SK-N-MC (cell line): Measurements from ENCODE around the gene MCC.

Experiments
- DNase-seq: peaks from one replicate; pipeline ENCODE4 v3.0.0-alpha.2; 2011; ENCODE audit warnings: low read depth, low spot score
- H3K27ac ChIP-seq: fragments of 200-600 bp; sonication (generic); 2 replicates; pipeline ENCODE4 v1.5.1; 2016; ENCODE audit warnings: mixed run types
- H3K36me3 ChIP-seq: fragments of 200-600 bp; sonication (generic); 2 replicates; pipeline ENCODE4 v1.6.1; 2017; ENCODE audit warnings: antibody characterized with exemption, low read length, mixed read lengths; ENCODE audit not compliant: insufficient read depth
- H3K4me3 ChIP-seq: fragments of 200-600 bp; sonication (generic); 2 replicates; pipeline ENCODE4 v1.5.1; 2016
- H3K9ac ChIP-seq: fragments of 200-600 bp; sonication (generic); 2 replicates; pipeline ENCODE4 v1.8.0; 2017; ENCODE audit warnings: mixed run types, mixed read lengths; ENCODE audit not compliant: insufficient read length
- H3K9me3 ChIP-seq: fragments of 200-600 bp; sonication (generic); 2 replicates; pipeline ENCODE4 v1.6.1; 2017; ENCODE audit warnings: low read depth, mild to moderate bottlenecking, antibody characterized with exemption, low read length, moderate library complexity, mixed read lengths
- EZH2 ChIP-seq: fragments of 200-600 bp; sonication (generic); IDR thresholded peaks from one replicate; pipeline ENCODE4 v1.6.1; 2017; ENCODE audit warnings: antibody characterized with exemption
- FOXP2 ChIP-seq: optimal IDR thresholded peaks from 2 replicates; pipeline ENCODE3; 2011; ENCODE audit warnings: mild to moderate bottlenecking, moderate library complexity; ENCODE audit not compliant: insufficient read depth; ENCODE audit errors: extremely low read length, control extremely low read depth
- POLR2AphosphoS5 ChIP-seq: IDR thresholded peaks from 2 replicates; pipeline ENCODE4 v1.6.1; 2012; ENCODE audit warnings: mild to moderate bottlenecking, low read depth, low read length, borderline replicate concordance

The MCC gene

GRCh38 chr5:113040672-113041260 is 447.5 kb downstream of the MCC start:
- H3K9me3 ChIP-seq, result no peaks in the 10 kb centered on the region
- DNase-seq, result no peak
- H3K36me3 ChIP-seq, result no peaks in the 10 kb centered on the region
- TF ChIP-seq EZH2 (no peak), FOXP2 (no peak), POLR2AphosphoS5 (no peak)
- H3K4me3 ChIP-seq, result no peak overlapping the region
- no peak overlapping the region for H3K9ac ChIP-seq
- H3K27ac ChIP-seq, result no peak overlapping the region

- no peak for TF ChIP-seq FOXP2
- TF ChIP-seq POLR2AphosphoS5, result no peak
- TF ChIP-seq EZH2, result no peak
- Histone ChIP-seq H3K4me3 (no peak overlapping the region), H3K36me3 (no peaks in the 10 kb centered on the region)
Measured at GRCh38 chr5:113039934-113040285, 448.3 kb downstream of the MCC start.

GRCh38 chr5:113039229-113039933 is 448.9 kb downstream of the MCC start:
- Histone ChIP-seq H3K36me3 (no peaks in the 10 kb centered on the region), H3K27ac (no peak overlapping the region), H3K9me3 (no peaks in the 10 kb centered on the region), H3K9ac (no peak overlapping the region), H3K4me3 (no peak overlapping the region)
- TF ChIP-seq POLR2AphosphoS5 (no peak), FOXP2 (no peak), EZH2 (no peak)
- no peak for DNase-seq

More at GRCh38 chr5:113039934-113040285, 448.3 kb downstream of the MCC start:
- H3K9ac ChIP-seq, result no peak overlapping the region
- no peak overlapping the region for H3K27ac ChIP-seq
- no peak for DNase-seq
- H3K9me3 ChIP-seq, result no peaks in the 10 kb centered on the region

- TF ChIP-seq EZH2 (no peak), POLR2AphosphoS5 (no peak), FOXP2 (no peak)
- no peaks in the 10 kb centered on the region for H3K36me3 ChIP-seq
- H3K9me3 ChIP-seq, result no peaks in the 10 kb centered on the region
- DNase-seq, result no peak
- no peak overlapping the region for H3K27ac ChIP-seq
- no peak overlapping the region for H3K4me3 ChIP-seq
- no peak overlapping the region for H3K9ac ChIP-seq
Measured at GRCh38 chr5:113038714-113039113, 449.5 kb downstream of the MCC start.

GRCh38 chr5:113038136-113038535 is 450.1 kb downstream of the MCC start:
- Histone ChIP-seq H3K36me3 (no peaks in the 10 kb centered on the region), H3K9me3 (no peaks in the 10 kb centered on the region), H3K27ac (no peak overlapping the region), H3K9ac (no peak overlapping the region), H3K4me3 (no peak overlapping the region)
- no peak for TF ChIP-seq FOXP2
- no peak for TF ChIP-seq POLR2AphosphoS5
- TF ChIP-seq EZH2, result no peak
- no peak for DNase-seq

- H3K9me3 ChIP-seq, result no peaks in the 10 kb centered on the region
- no peaks in the 10 kb centered on the region for H3K36me3 ChIP-seq
- H3K9ac ChIP-seq, result no peak overlapping the region
- H3K4me3 ChIP-seq, result no peak overlapping the region
- H3K27ac ChIP-seq, result no peak overlapping the region
- DNase-seq, result no peak
- TF ChIP-seq EZH2 (no peak), FOXP2 (no peak)
Measured at GRCh38 chr5:113036826-113037225, 451.4 kb downstream of the MCC start.

GRCh38 chr5:113036321-113036720 is 451.9 kb downstream of the MCC start:
- H3K9ac ChIP-seq, result no peak overlapping the region
- H3K4me3 ChIP-seq, result no peak overlapping the region
- no peak for DNase-seq
- no peak overlapping the region for H3K27ac ChIP-seq
- H3K9me3 ChIP-seq, result no peaks in the 10 kb centered on the region
- no peaks in the 10 kb centered on the region for H3K36me3 ChIP-seq
- TF ChIP-seq POLR2AphosphoS5, result no peak
- no peak for TF ChIP-seq FOXP2
- TF ChIP-seq EZH2, result no peak

GRCh38 chr5:113035096-113035495 is 453.2 kb downstream of the MCC start:
- H3K4me3 ChIP-seq, result no peak overlapping the region
- TF ChIP-seq POLR2AphosphoS5, result no peak
- no peak for TF ChIP-seq FOXP2
- TF ChIP-seq EZH2, result no peak
- no peaks in the 10 kb centered on the region for H3K36me3 ChIP-seq
- DNase-seq, result no peak
- no peak overlapping the region for H3K27ac ChIP-seq
- H3K9ac ChIP-seq, result no peak overlapping the region
- no peaks in the 10 kb centered on the region for H3K9me3 ChIP-seq

GRCh38 chr5:113034182-113034773 is 454.0 kb downstream of the MCC start:
- H3K36me3 ChIP-seq, result 0 out of 2 replicates have a peak, but pooled peaks cover 4% of the 10 kb centered on the region
- no peak overlapping the region for H3K9ac ChIP-seq
- no peak for DNase-seq
- no peak overlapping the region for H3K27ac ChIP-seq
- no peak overlapping the region for H3K4me3 ChIP-seq
- H3K9me3 ChIP-seq, result no peaks in the 10 kb centered on the region
- no peak for TF ChIP-seq EZH2
- no peak for TF ChIP-seq FOXP2
- TF ChIP-seq POLR2AphosphoS5, result no peak
